ENCODE data around the gene FBRSL1.

- no peak for TF ChIP-seq ZFP30 (CRISPR knock-in tag; IDR thresholded peaks at IDR 0.05)
- TF ChIP-seq ZNF565 (CRISPR knock-in tag; conservative IDR thresholded peaks at IDR 0.05; ENCODE audit: low read depth) = no peak
- no peak for TF ChIP-seq CREB5 (CRISPR knock-in tag; IDR thresholded peaks at IDR 0.05; ENCODE audit: low read depth)
- TF ChIP-seq SNAI2 (CRISPR knock-in tag; IDR thresholded peaks at IDR 0.05) = no peak
- TF ChIP-seq RARB (CRISPR knock-in tag; IDR thresholded peaks at IDR 0.05) = no peak
- TF ChIP-seq ARNTL (CRISPR knock-in tag; IDR thresholded peaks at IDR 0.05; ENCODE audit: borderline replicate concordance, low read depth) = no peak
Measured at GRCh38 chr12:132471011-132471857, 18.7 kb upstream of the FBRSL1 start.
